H1 (cell line): ENCODE measurements around the gene SMYD3. TPM values are rescaled to one million over a fixed set of nuclear protein-coding genes. Genes with fewer than 3 reads are reported as not detected.

ENCODE experiments used
- CTCF ChIA-PET: fragments of 300-600 bp; sonication (Branson Sonifier 250); formaldehyde crosslinking; loops from one replicate; lab custom pipeline; 2021; ENCODE audit not compliant: partially characterized antibody; lab: Charles Lee
- POLR2A ChIA-PET: fragments of 300-600 bp; sonication (Branson Sonifier 250); formaldehyde crosslinking; loops from one replicate; lab custom pipeline; 2021; ENCODE audit warnings: inconsistent platforms; ENCODE audit not compliant: partially characterized antibody; lab: Charles Lee
- DNase-seq, 2 experiments: peaks; one replicate each; pipeline versions ENCODE4 v3.0.0 to v3.0.0-alpha.2; 2010 to 2022; ENCODE audit warnings: low spot score in 2 of 2, low read depth in 1 of 2, mixed read lengths in 1 of 2
- FAIRE-seq: peaks from 2 replicates; lab custom pipeline; 2011; peaks lifted over from hg19 to GRCh38; lab: Jason Lieb, UNC
- H2AFZ ChIP-seq: 2 replicates; pipeline ENCODE4 v1.8.1; 2012; ENCODE audit warnings: low read length, inconsistent platforms
- H2AK5ac ChIP-seq: 2 replicates; pipeline ENCODE4 v1.6.1; 2013; ENCODE audit warnings: low read depth, low read length
- H2BK120ac ChIP-seq: replicated peaks from 2 replicates; pipeline ENCODE3; 2013; ENCODE audit warnings: low read depth, low read length, inconsistent platforms
- H2BK12ac ChIP-seq: 2 replicates; pipeline ENCODE4 v1.6.1; 2013; ENCODE audit warnings: low read depth, low read length
- H2BK15ac ChIP-seq: 2 replicates; pipeline ENCODE4 v1.6.1; 2013; ENCODE audit warnings: low read length
- H2BK20ac ChIP-seq: 2 replicates; pipeline ENCODE4 v1.6.1; 2013; ENCODE audit warnings: low read length
- H2BK5ac ChIP-seq: 2 replicates; pipeline ENCODE4 v1.6.1; 2013; ENCODE audit warnings: low read depth, low read length
- H3K14ac ChIP-seq: 2 replicates; pipeline ENCODE4 v1.6.1; 2013; ENCODE audit warnings: inconsistent platforms; ENCODE audit not compliant: insufficient read length
- H3K18ac ChIP-seq: 2 replicates; pipeline ENCODE4 v1.6.1; 2013; ENCODE audit warnings: low read length; ENCODE audit errors: extremely low read depth
- H3K23ac ChIP-seq: 2 replicates; pipeline ENCODE4 v1.6.1; 2013; ENCODE audit warnings: inconsistent platforms; ENCODE audit not compliant: insufficient read length
- H3K23me2 ChIP-seq: 2 replicates; pipeline ENCODE4 v1.6.1; 2013; ENCODE audit warnings: low read depth, low read length
- H3K27ac ChIP-seq: 2 replicates; pipeline ENCODE4 v1.6.1; 2011; ENCODE audit warnings: low read depth, low read length, inconsistent platforms
- H3K27me3 ChIP-seq, 4 experiments: replicated peaks in 1 of 4; 1 replicate in 1 of 4; 2 replicates in 3 of 4; pipeline versions ENCODE4 v1.6.1 to v1.8.1; 2011 to 2013; ENCODE audit warnings: low read length in 3 of 4, mild to moderate bottlenecking in 3 of 4, inconsistent platforms in 2 of 4, mixed read lengths in 2 of 4, moderate library complexity in 1 of 4; ENCODE audit not compliant: control insufficient read depth in 3 of 4, insufficient read depth in 3 of 4; ENCODE audit errors: extremely low read depth in 1 of 4
- H3K36me3 ChIP-seq, 4 experiments: 2 replicates each; pipeline versions ENCODE4 v1.6.1 to v1.8.1; 2011 to 2013; ENCODE audit warnings: mild to moderate bottlenecking in 4 of 4, low read length in 3 of 4, moderate library complexity in 2 of 4, control low read depth in 1 of 4, inconsistent platforms in 1 of 4; ENCODE audit not compliant: insufficient read depth in 4 of 4, control insufficient read depth in 2 of 4
- H3K4ac ChIP-seq: replicated peaks from 2 replicates; pipeline ENCODE3; 2013; ENCODE audit warnings: low read length, low read depth, mixed read lengths, inconsistent platforms; ENCODE audit not compliant: insufficient read length
- H3K4me1 ChIP-seq, 4 experiments: replicated peaks in 1 of 4; 1 replicate in 1 of 4; 2 replicates in 3 of 4; pipeline versions ENCODE4 v1.6.1 to v1.8.1; 2011 to 2013; ENCODE audit warnings: low read length in 3 of 4, inconsistent platforms in 2 of 4, mixed read lengths in 1 of 4; ENCODE audit not compliant: insufficient read depth in 4 of 4, control insufficient read depth in 3 of 4
- H3K4me2 ChIP-seq, 2 experiments: 2 replicates each; pipeline versions ENCODE4 v1.6.1 to v1.8.1; 2011 to 2013; ENCODE audit warnings: low read depth in 2 of 2, low read length in 2 of 2, control low read depth in 1 of 2, inconsistent platforms in 1 of 2, mild to moderate bottlenecking in 1 of 2; ENCODE audit not compliant: insufficient read depth in 1 of 2
- H3K4me3 ChIP-seq, 4 experiments: fragments of 200-600, 300-600 bp in 1 of 4; sonication (generic), shearing (Covaris generic), sonication (Bioruptor Twin) in 1 of 4; 2 replicates each; pipeline versions ENCODE4 v1.5.1 to v1.8.1; 2011 to 2016; ENCODE audit warnings: low read length in 4 of 4, low read depth in 3 of 4, control low read depth in 2 of 4, inconsistent platforms in 2 of 4, mild to moderate bottlenecking in 2 of 4, mixed read lengths in 1 of 4, moderate library complexity in 1 of 4; ENCODE audit not compliant: insufficient read depth in 2 of 4; ENCODE audit errors: extremely low read depth in 1 of 4
- H3K56ac ChIP-seq: replicated peaks from 2 replicates; pipeline ENCODE3; 2013; ENCODE audit warnings: low read depth, mild to moderate bottlenecking, mixed read lengths, low read length, inconsistent platforms; ENCODE audit not compliant: insufficient read length
- H3K79me1 ChIP-seq: 2 replicates; pipeline ENCODE4 v1.6.1; 2013; ENCODE audit warnings: low read depth, low read length, control low read depth
- H3K79me2 ChIP-seq, 2 experiments: 2 replicates each; pipeline versions ENCODE4 v1.6.1 to v1.8.1; 2012 to 2013; ENCODE audit warnings: low read length in 2 of 2, mild to moderate bottlenecking in 2 of 2, inconsistent platforms in 1 of 2; ENCODE audit not compliant: insufficient read depth in 2 of 2, control insufficient read depth in 1 of 2
- H3K9ac ChIP-seq, 4 experiments: replicated peaks in 1 of 4; 1 replicate in 1 of 4; 2 replicates in 3 of 4; pipeline versions ENCODE4 v1.6.1 to v1.8.1; 2011 to 2013; ENCODE audit warnings: low read depth in 3 of 4, low read length in 3 of 4, control low read depth in 2 of 4, mild to moderate bottlenecking in 2 of 4, moderate library complexity in 2 of 4, inconsistent platforms in 1 of 4; ENCODE audit errors: extremely low read depth in 1 of 4
- H3K9me3 ChIP-seq, 2 experiments: 2 replicates each; pipeline versions ENCODE4 v1.6.1 to v1.8.1; 2012 to 2013; ENCODE audit warnings: mild to moderate bottlenecking in 2 of 2, moderate library complexity in 2 of 2, control low read depth in 1 of 2, inconsistent platforms in 1 of 2, low read depth in 1 of 2, low read length in 1 of 2, mixed read lengths in 1 of 2; ENCODE audit not compliant: insufficient read depth in 2 of 2
- H4K20me1 ChIP-seq, 2 experiments: replicated peaks in 1 of 2; 2 replicates each; pipeline versions ENCODE3 to v1.8.1; 2011 to 2013; ENCODE audit warnings: inconsistent platforms in 2 of 2, low read length in 2 of 2, mild to moderate bottlenecking in 1 of 2; ENCODE audit not compliant: insufficient read depth in 2 of 2, control insufficient read depth in 1 of 2
- H4K5ac ChIP-seq: 2 replicates; pipeline ENCODE4 v1.6.1; 2013; ENCODE audit warnings: low read length, low read depth, mixed read lengths, inconsistent platforms; ENCODE audit not compliant: insufficient read length
- H4K8ac ChIP-seq: 2 replicates; pipeline ENCODE4 v1.8.0; 2013; ENCODE audit warnings: mild to moderate bottlenecking, moderate library complexity, low read length, inconsistent platforms; ENCODE audit not compliant: insufficient read depth; ENCODE audit errors: extremely low read depth
- H4K91ac ChIP-seq: replicated peaks from 2 replicates; pipeline ENCODE3; 2013; ENCODE audit warnings: low read length, mixed read lengths, inconsistent platforms; ENCODE audit not compliant: insufficient read length
- EP300 ChIP-seq, 2 experiments: IDR thresholded peaks; 1 replicate in 1 of 2; 2 replicates in 1 of 2; pipeline ENCODE4 v1.6.1; 2011 to 2012; ENCODE audit warnings: low read depth in 2 of 2, low read length in 2 of 2, mild to moderate bottlenecking in 2 of 2, borderline replicate concordance in 1 of 2, inconsistent platforms in 1 of 2, moderate library complexity in 1 of 2
- FOSL1 ChIP-seq: IDR thresholded peaks from 2 replicates; pipeline ENCODE4 v1.6.1; 2011; ENCODE audit warnings: mild to moderate bottlenecking, low read depth, low read length, moderate library complexity; ENCODE audit not compliant: insufficient read depth
- GTF2F1 ChIP-seq: IDR thresholded peaks from 2 replicates; pipeline ENCODE4 v1.6.1; 2012; ENCODE audit warnings: low read depth, low read length, improper control_type of control experiment, borderline replicate concordance
- POLR2A ChIP-seq, 2 experiments: IDR thresholded peaks; 1 replicate in 1 of 2; 2 replicates in 1 of 2; pipeline ENCODE4 v1.6.1; 2011; ENCODE audit warnings: low read depth in 2 of 2, low read length in 2 of 2, mild to moderate bottlenecking in 2 of 2; ENCODE audit errors: control extremely low read depth in 1 of 2
- POU5F1 ChIP-seq: IDR thresholded peaks from 2 replicates; pipeline ENCODE4 v1.6.1; 2011; ENCODE audit warnings: low read depth, mild to moderate bottlenecking, low read length, moderate library complexity
- RNF2 ChIP-seq: fragments of 200-900, 300-1000 bp; sonication (generic); IDR thresholded peaks from 2 replicates; pipeline ENCODE4 v1.7.1; 2016; ENCODE audit warnings: borderline replicate concordance, low read depth, mild to moderate bottlenecking, antibody characterized with exemption, low read length; ENCODE audit not compliant: poor library complexity, severe bottlenecking; ENCODE audit errors: missing control alignments
- SIN3A ChIP-seq, 2 experiments: IDR thresholded peaks in 1 of 2; conservative IDR thresholded peaks in 1 of 2; 2 replicates each; pipeline ENCODE4 v1.6.1; 2011 to 2012; ENCODE audit warnings: low read length in 2 of 2, improper control_type of control experiment in 1 of 2, low read depth in 1 of 2, mild to moderate bottlenecking in 1 of 2
- SIX5 ChIP-seq: IDR thresholded peaks from 2 replicates; pipeline ENCODE4 v1.6.1; 2011; ENCODE audit warnings: mild to moderate bottlenecking, low read depth, low read length
- TAF1 ChIP-seq: IDR thresholded peaks from 2 replicates; pipeline ENCODE4 v1.6.1; 2011; ENCODE audit warnings: mild to moderate bottlenecking, low read depth, low read length
- ZNF274 ChIP-seq: IDR thresholded peaks from 2 replicates; pipeline ENCODE4 v1.7.0; 2012; ENCODE audit warnings: low read length, borderline replicate concordance; ENCODE audit errors: extremely low read depth
- WGBS, 2 experiments: shearing (Covaris generic) in 1 of 2; methylation state at CpG; one replicate each; pipeline versions ENCODE4 v1.1.6 to v1.1.7; 2013 to 2015; ENCODE audit warnings: low lambda C conversion rate in 2 of 2, mixed read lengths in 2 of 2, inconsistent platforms in 1 of 2, low coverage in 1 of 2, missing lambda C conversion rate in 1 of 2; ENCODE audit not compliant: insufficient replicate concordance in 2 of 2, insufficient coverage in 1 of 2, insufficient read length in 1 of 2; ENCODE audit errors: extremely low coverage in 1 of 2, missing lambda C conversion rate in 1 of 2; 5-methylcytosine and 5-hydroxymethylcytosine counted together
- polyA plus RNA-seq, 7 experiments: library from polyadenylated mRNA; depleted of rRNA in 3 of 7; stranded (reverse) in 5 of 7; unstranded in 2 of 7; fragments of >200 nt in 5 of 7; fragments of 200-250 nt in 2 of 7; gene quantifications; 1 replicate in 5 of 7; 2 replicates in 1 of 7; 4 replicates in 1 of 7; pipeline versions ENCODE4 v1.2.1 to v1.2.3, GENCODE V29; 2011 to 2013; ENCODE audit warnings: missing spikeins in 2 of 7, mixed read lengths in 2 of 7
- total RNA-seq: library from RNA; stranded (reverse); fragmentation: NEBNext Ultra II Directional; extraction: Animal tissue kit (Norgen Biotek cat#: 25700); gene quantifications from 2 replicates; pipeline ENCODE4 v1.2.1, GENCODE V29; 2021

Gene SMYD3
- total and polyA plus RNA-seq, 2 of the 8 experiments (the other 6 are each of a cell fraction or from before 2014, with no cell fraction given): 17.3 to 25.4 TPM

DNA sequence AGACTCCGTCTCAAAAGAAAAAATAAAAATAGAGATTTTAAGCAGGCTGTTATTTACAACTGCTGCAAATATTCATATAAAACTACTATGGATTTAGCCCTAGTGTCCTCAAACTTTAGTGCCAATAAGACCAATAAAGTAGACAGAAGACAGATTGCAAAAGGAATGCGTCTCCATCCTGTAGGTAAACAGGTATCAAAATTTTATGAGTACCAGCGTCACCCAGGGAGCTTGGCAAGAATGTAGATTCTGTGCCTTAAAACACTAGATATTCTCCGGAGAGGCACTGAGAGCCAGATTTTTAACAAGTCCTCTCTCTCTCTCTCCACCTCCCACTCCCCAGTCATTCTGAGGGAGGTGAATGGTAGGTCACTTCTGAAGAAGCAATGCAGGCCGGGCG lies 18.4 kb downstream of the SMYD3 start:
- peaks cover 0 to 8% of the 10 kb centered on the region in 2 experiments; a peak in 1 of 4 replicates for H3K79me2 ChIP-seq
- H3K4me1 ChIP-seq: peaks cover 0 to 5% (median 3%) of the 10 kb centered on the region in 4 experiments; a peak in 3 of 7 replicates
- H3K56ac ChIP-seq: no peak overlapping the region
- H4K5ac ChIP-seq: no peak overlapping the region
- no peaks in the 10 kb centered on the region for H3K27me3 ChIP-seq
- CTCF ChIA-PET: interaction anchor here (1.2 kb wide), 1 partner anchor 9 kb away, joined by 7 read pairs; no protein-coding TSS in a partner anchor
- no peak overlapping the region for H3K23ac ChIP-seq
- TF ChIP-seq SIN3A (conservative IDR thresholded peaks at IDR 0.05 in 1 of 2, IDR thresholded peaks at IDR 0.05 in 1 of 2; ENCODE audit: low read depth in 1 of 2, low read length in 2 of 2) (no peak), EP300 (IDR thresholded peaks at IDR 0.05; ENCODE audit: borderline replicate concordance in 1 of 2, low read depth in 2 of 2, low read length in 2 of 2) (no peak), POU5F1 (no peak), ZNF274 (no peak), TAF1 (no peak), GTF2F1 (no peak), FOSL1 (no peak), SIX5 (no peak), POLR2A (IDR thresholded peaks at IDR 0.05; ENCODE audit: control extremely low read depth in 1 of 2, low read depth in 2 of 2, low read length in 2 of 2) (no peak), RNF2 (no peak)
- TF ChIP-seq, all 59 proteins: peak for 0
- Histone ChIP-seq H2BK20ac (no peak overlapping the region), H2BK15ac (no peak overlapping the region), H4K20me1 (peaks cover 0 to 2% of the 10 kb centered on the region in 2 experiments), H3K18ac (no peak overlapping the region), H2BK120ac (no peak overlapping the region), H4K91ac (no peak overlapping the region), H2AFZ (no peak overlapping the region), H3K4me2 (no peak overlapping the region), H3K23me2 (no peaks in the 10 kb centered on the region), H3K36me3 (no peaks in the 10 kb centered on the region), H3K27ac (no peak overlapping the region), H3K4ac (no peak overlapping the region), H3K9me3 (no peaks in the 10 kb centered on the region), H3K4me3 (no peak overlapping the region), H3K79me1 (no peaks in the 10 kb centered on the region), H4K8ac (no peak overlapping the region), H2BK5ac (no peak overlapping the region), H3K14ac (no peak overlapping the region), H3K9ac (no peak overlapping the region), H2BK12ac (no peak overlapping the region), H2AK5ac (no peak overlapping the region)
- POLR2A ChIA-PET: interaction anchor here (2.2 kb wide), 1 partner anchor 10 kb away, joined by 4 read pairs; no protein-coding TSS in a partner anchor
- DNase-seq: no peak
- no peak for FAIRE-seq
- WGBS, 2 experiments: 89% methylated on average over 6 of the region's 6 CpGs; no CpG with 5 or more reads in 1 of the 2 experiments
